HCT116 (cell line): ENCODE measurements around the gene OPTN.

Experiments
- CEBPB ChIP-seq: IDR thresholded peaks from 2 replicates; pipeline ENCODE4 v1.6.1; 2012; ENCODE audit warnings: low read depth
- EZH2 ChIP-seq: fragments of 200-600 bp; sonication (generic); IDR thresholded peaks from 2 replicates; pipeline ENCODE4 v1.6.1; 2017; ENCODE audit warnings: antibody characterized with exemption, mixed run types
- POLR2A ChIP-seq: IDR thresholded peaks from 2 replicates; pipeline ENCODE4 v1.7.0; 2011; ENCODE audit warnings: borderline replicate concordance; ENCODE audit not compliant: insufficient read depth, insufficient read length; ENCODE audit errors: extremely low read depth
- POLR2AphosphoS5 ChIP-seq: IDR thresholded peaks from 2 replicates; pipeline ENCODE4 v1.6.1; 2011; ENCODE audit warnings: mild to moderate bottlenecking, low read depth, low read length, moderate library complexity
- RAD21 ChIP-seq: IDR thresholded peaks from 2 replicates; pipeline ENCODE4 v1.6.1; 2012; ENCODE audit warnings: low read depth, mild to moderate bottlenecking
- TF ChIP-seq, protein P1 (sequence below), 3 experiments: fragments of 200-600 bp in 1 of 3; sonication (generic) in 1 of 3; IDR thresholded peaks in 2 of 3; conservative IDR thresholded peaks in 1 of 3; 2 replicates each; pipeline ENCODE4 v1.5.1; 2012 to 2017; ENCODE audit warnings: low read depth in 2 of 3, low read length in 2 of 3, antibody characterized with exemption in 1 of 3, borderline replicate concordance in 1 of 3, control low read depth in 1 of 3, mild to moderate bottlenecking in 1 of 3, mixed read lengths in 1 of 3, mixed run types in 1 of 3, moderate library complexity in 1 of 3; ENCODE audit not compliant: insufficient read depth in 1 of 3
- TF ChIP-seq, protein P2 (sequence below): IDR thresholded peaks from 2 replicates; pipeline ENCODE4 v1.6.1; 2012; ENCODE audit warnings: low read depth
- TF ChIP-seq, protein P3 (sequence below): IDR thresholded peaks from 2 replicates; pipeline ENCODE4 v1.6.1; 2012

DNA sequence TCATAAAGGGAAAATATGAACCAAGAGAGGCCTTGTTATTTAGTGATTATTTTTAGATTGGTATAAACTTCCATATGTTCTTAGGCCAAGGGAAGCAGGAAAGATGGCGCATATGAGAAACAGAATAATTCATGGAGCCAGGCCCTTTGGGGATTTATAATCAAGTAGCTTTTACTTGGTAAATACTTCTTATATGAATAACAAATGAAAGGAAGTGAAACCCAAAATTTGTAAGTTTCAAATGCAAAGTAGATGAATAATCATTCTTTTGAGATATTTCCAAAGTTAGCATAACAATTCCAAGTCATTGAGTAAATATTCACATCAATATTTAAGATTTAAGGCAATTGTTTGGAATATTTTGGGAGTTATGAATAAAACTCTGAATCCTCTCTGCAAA, 13.9 kb upstream of the OPTN start:
- TF ChIP-seq, protein P1, sequence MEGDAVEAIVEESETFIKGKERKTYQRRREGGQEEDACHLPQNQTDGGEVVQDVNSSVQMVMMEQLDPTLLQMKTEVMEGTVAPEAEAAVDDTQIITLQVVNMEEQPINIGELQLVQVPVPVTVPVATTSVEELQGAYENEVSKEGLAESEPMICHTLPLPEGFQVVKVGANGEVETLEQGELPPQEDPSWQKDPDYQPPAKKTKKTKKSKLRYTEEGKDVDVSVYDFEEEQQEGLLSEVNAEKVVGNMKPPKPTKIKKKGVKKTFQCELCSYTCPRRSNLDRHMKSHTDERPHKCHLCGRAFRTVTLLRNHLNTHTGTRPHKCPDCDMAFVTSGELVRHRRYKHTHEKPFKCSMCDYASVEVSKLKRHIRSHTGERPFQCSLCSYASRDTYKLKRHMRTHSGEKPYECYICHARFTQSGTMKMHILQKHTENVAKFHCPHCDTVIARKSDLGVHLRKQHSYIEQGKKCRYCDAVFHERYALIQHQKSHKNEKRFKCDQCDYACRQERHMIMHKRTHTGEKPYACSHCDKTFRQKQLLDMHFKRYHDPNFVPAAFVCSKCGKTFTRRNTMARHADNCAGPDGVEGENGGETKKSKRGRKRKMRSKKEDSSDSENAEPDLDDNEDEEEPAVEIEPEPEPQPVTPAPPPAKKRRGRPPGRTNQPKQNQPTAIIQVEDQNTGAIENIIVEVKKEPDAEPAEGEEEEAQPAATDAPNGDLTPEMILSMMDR (IDR thresholded peaks at IDR 0.05 in 2 of 3, conservative IDR thresholded peaks at IDR 0.05 in 1 of 3; ENCODE audit: borderline replicate concordance in 1 of 3, insufficient read depth in 1 of 3, low read depth in 2 of 3, low read length in 2 of 3) = no peak
- TF ChIP-seq POLR2A = no peak
- no peak for TF ChIP-seq EZH2
- TF ChIP-seq, protein P2, sequence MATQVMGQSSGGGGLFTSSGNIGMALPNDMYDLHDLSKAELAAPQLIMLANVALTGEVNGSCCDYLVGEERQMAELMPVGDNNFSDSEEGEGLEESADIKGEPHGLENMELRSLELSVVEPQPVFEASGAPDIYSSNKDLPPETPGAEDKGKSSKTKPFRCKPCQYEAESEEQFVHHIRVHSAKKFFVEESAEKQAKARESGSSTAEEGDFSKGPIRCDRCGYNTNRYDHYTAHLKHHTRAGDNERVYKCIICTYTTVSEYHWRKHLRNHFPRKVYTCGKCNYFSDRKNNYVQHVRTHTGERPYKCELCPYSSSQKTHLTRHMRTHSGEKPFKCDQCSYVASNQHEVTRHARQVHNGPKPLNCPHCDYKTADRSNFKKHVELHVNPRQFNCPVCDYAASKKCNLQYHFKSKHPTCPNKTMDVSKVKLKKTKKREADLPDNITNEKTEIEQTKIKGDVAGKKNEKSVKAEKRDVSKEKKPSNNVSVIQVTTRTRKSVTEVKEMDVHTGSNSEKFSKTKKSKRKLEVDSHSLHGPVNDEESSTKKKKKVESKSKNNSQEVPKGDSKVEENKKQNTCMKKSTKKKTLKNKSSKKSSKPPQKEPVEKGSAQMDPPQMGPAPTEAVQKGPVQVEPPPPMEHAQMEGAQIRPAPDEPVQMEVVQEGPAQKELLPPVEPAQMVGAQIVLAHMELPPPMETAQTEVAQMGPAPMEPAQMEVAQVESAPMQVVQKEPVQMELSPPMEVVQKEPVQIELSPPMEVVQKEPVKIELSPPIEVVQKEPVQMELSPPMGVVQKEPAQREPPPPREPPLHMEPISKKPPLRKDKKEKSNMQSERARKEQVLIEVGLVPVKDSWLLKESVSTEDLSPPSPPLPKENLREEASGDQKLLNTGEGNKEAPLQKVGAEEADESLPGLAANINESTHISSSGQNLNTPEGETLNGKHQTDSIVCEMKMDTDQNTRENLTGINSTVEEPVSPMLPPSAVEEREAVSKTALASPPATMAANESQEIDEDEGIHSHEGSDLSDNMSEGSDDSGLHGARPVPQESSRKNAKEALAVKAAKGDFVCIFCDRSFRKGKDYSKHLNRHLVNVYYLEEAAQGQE = no peak
- TF ChIP-seq, protein P3, sequence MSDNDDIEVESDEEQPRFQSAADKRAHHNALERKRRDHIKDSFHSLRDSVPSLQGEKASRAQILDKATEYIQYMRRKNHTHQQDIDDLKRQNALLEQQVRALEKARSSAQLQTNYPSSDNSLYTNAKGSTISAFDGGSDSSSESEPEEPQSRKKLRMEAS = no peak
- TF ChIP-seq POLR2AphosphoS5 = no peak
- TF ChIP-seq RAD21 = no peak
- TF ChIP-seq CEBPB = no peak
